ENCODE measurements around the gene TYW1B.
"Not testable (repeated sequence)": the region's sequence is repeated elsewhere in the genome, so short reads cannot be mapped to it uniquely, and the experiment has no call there.

Gene TYW1B

DNA sequence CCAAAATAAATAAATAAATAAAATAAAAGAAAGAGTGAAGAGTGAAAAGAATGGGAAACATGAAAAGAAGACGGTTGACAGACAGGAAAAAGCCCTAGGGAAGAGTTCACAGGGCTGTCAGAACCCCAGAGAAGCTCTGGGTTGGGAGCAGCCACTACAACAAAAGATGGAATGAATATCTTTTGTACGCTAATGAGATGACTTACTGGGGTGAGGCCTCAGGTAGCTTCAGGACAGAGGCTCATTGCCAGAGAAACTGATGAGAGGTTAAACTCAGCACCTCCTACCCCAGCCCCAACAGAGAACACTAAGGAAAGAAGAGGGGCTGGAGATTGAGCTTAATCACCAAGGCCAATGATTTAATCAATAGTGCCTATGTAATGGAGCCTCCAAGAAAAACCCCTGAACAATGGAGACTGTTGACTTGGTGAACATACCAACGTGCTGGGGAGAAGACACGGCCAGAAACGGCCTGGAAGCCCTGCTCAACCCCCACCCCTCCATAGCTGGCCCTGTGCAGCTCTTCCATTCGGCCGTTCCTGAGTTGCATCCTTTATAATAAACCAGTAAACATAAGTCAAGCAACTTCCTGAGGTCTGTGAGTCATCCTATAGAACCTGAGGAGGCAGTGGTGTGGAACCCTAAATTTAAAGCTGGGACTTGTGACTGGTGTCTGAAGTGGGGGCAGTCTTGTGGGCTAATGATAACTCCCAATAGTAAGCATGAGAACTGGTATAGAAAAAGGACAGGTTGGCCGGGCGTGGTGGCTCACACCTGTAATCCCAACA, 11.4 kb downstream of the TYW1B start:
- DNase-seq (ENCODE audit: low read depth in 2 of 3, low spot score in 2 of 3): not testable (repeated sequence)

DNA sequence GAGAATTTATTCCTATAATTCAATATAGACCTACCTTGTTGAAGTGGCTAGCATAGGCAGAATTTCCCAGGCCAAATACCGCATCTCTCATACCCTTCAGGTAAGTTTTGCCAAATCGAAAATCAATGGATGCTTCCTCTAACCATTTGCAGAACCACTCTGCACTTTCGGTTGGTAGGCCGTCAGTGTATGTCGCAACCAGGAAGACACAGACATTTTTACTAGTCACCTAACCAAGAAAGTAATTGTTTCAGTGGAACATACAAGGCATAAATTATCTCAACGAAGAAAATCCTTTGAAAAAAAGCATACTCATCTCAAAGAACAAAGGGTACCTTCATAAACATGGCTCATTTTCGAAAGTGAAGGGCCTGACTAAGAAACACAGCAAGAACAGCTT, 17.6 kb downstream of the TYW1B start:
- not testable (repeated sequence) for DNase-seq (ENCODE audit: low read depth in 2 of 3, low spot score in 2 of 3)

DNA sequence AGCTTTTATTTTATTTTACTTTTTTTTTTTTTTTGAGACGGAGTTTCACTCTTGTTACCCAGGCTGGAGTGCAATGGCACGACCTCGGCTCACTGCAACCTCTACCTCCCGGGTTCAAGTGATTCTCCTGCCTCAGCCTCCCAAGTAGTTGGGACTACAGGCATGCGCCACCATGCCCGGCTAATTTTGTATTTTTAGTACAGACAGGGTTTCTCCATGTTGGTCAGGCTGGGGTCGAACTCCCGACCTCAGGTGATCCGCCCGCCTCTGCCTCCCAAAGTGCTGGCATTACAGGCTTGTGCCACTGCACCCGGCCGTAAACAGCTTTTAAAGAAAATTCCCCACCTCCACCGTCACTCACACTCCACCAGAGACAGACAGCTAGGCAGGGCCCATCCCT, 19.5 kb downstream of the TYW1B start:
- not testable (repeated sequence) for DNase-seq (ENCODE audit: low read depth in 2 of 3, low spot score in 2 of 3)

GRCh38 chr7:72806851-72807250, 21.1 kb downstream of the TYW1B start:
- not testable (repeated sequence) for DNase-seq (ENCODE audit: low read depth in 2 of 3, low spot score in 2 of 3)

DNA sequence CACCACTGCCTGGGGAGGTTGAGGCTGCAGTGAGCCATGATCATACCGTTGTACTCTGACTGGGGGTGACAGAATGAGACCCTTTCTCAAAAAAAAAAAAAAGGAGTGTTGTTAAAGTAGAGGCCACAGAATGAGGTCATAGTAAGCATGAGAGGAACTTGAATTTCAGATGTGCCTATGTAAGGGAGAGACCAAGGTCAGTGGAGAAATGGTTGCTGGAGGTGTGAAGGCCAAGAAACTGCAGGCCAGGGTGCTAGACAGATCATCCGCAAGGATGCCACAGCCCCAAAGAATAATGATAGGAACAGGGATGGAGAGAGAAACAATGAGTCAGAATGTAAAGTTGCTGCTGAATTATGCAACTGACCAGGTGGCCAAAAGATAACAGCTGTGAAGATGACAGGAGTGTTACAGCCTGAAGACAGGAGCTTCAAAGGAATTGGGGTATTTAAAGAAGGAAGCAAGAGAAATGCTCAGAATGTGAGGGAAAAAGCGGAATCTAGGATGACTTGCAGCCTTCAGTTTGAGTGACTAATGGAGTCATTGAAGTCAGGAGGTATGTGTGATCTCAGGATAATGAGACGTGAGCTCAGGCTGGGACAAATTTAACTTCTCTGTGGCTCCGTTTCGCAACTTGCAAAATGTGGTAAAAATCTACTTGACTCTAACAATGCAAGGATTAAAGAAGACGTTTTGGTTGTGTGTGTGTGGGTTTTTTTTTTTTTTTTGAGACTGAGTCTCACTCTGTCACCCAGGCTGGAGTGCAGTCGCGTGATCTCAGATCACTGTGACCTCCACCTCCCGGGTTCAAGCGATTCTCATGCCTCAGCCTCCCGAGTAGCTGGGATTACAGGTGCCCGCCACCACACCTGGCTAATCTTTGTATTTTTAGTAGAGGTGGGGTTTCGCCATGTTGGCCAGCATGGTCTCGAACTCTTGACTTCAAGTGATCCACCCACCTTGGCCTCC, 22.2 kb downstream of the TYW1B start:
- DNase-seq (ENCODE audit: low read depth in 2 of 3, low spot score in 2 of 3): no peak

DNA sequence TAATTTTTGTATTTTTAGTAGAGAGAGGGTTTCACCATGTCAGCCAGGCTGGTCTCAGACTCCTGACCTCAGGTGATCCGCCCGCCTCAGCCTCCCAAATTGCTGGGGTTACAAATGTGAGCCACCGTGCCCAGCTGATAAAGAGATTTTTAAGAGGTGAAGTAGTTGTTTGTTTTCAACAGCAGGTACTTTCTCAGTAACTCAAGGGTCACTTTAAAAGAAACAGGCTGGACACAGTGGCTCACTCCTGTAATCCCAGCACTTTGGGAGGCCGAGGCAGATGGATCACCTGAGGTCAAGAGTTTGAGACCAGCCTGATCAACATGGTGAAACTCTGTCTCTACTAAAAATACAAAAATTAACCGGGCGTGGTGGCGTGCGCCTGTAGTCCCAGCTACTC, 24.2 kb downstream of the TYW1B start:
- DNase-seq (ENCODE audit: low read depth in 2 of 3, low spot score in 2 of 3): not testable (repeated sequence)

- DNase-seq (ENCODE audit: low read depth in 2 of 3, low spot score in 2 of 3): not testable (repeated sequence)
These were observed 26.4 kb downstream of the TYW1B start for GRCh38 chr7:72801564-72801963.

GRCh38 chr7:72795401-72795800, 32.6 kb downstream of the TYW1B start:
- not testable (repeated sequence) for DNase-seq (ENCODE audit: low read depth in 2 of 3, low spot score in 2 of 3)

DNA sequence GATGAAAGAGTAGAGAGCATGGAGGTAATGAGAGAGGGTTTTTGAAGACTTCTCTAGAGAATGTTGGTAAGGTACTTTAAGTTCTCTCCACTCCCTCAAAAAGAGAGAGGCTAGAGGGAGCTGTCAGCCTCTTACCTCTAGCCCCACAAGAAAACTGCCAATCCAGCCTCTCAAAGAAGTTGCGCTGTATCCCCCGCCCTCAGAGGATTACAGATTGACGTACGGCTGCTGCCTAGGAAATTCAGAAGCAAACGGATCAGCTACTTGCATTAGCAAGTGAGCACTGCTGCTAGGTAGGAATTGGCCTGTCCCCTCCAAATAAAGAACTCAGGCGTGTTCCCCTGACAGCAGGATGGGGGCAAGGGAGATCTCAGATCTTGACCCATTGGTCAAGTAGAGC, 34.2 kb downstream of the TYW1B start:
- no peak for DNase-seq (ENCODE audit: low read depth in 2 of 3, low spot score in 2 of 3)

GRCh38 chr7:72790698-72791060, 37.3 kb downstream of the TYW1B start:
- not testable (repeated sequence) for DNase-seq (ENCODE audit: low read depth in 2 of 3, low spot score in 2 of 3)

GRCh38 chr7:72790048-72790697, 37.8 kb downstream of the TYW1B start:
- DNase-seq (ENCODE audit: low read depth in 2 of 3, low spot score in 2 of 3): not testable (repeated sequence)

DNA sequence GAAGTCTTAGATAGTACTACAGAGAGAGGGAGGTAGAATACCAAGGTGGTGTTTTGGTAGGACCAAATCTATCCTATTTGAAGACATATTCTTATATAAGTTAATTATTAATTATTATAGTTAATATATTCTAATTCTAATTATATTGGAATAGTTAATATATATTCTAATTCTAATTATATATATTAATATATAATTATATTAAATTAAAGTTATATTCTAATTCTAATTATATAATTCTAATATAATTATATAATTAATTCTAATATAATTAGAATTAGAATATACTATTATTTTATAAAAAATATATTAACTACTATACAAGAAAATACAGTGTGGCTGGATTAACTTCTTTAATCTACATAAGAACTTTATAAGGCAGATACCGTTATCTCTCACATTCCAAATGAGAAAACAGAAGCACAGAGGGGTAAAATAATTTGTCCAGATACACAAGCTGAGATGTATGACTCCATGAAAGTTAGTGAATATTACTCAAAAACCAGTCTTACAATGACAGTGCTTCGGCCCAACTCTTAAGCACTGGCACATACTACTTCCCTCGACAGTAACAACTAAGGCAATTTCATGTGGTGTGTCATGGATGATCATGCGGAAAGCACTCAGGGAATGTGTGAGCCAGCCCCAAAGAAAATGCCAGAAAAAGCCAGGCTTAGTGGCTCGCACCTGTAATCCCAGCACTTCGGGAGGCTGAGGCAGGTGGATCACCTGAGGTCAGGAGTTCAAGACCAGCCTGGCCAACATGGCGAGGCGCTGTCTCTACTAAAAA, 42.6 kb downstream of the TYW1B start:
- DNase-seq (ENCODE audit: low read depth in 2 of 3, low spot score in 2 of 3): no peak

- DNase-seq (ENCODE audit: low read depth in 2 of 3, low spot score in 2 of 3): not testable (repeated sequence)
These were observed 44.2 kb downstream of the TYW1B start for GRCh38 chr7:72783601-72784370.

DNA sequence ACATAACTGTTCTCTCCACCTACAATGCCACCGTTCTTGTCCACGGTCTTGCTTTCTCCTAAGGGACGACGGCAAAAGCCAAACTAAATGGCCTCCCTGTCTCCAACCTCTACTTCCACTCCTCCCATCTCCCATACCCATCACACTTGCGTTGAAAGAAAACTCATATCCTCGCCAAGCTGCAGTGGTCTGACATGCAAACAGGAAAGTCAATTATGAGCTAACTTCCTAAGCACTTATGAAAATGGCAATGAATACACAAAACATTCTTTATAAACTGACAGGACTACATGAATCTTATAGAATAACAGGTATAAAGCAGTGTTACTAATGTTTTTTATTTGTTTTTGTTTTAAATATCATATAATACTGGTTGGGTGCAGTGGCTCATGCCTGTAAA, 46.4 kb downstream of the TYW1B start:
- DNase-seq (ENCODE audit: low read depth in 2 of 3, low spot score in 2 of 3): no peak

DNA sequence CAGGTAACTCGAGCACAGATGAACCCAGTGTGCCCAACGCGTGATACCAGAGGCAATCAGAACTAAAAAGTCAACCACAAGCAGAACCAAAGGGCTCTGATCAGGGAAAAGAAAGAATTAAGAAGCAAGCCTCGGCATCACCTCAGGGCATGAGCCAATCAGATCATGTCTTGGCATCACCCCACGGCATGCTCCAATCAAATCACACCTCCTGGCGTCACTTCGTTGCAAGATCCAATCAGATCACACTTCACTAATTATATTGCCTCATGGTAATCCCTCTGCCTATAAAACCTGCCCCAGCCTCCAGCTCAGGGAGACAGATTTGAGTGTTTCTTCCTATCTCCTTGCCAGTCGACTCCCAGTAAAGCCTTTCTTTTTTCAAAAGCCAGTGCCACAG, 46.8 kb downstream of the TYW1B start:
- DNase-seq (ENCODE audit: low read depth in 2 of 3, low spot score in 2 of 3): no peak

- DNase-seq (ENCODE audit: low read depth in 2 of 3, low spot score in 2 of 3): not testable (repeated sequence)
These were observed 47.6 kb downstream of the TYW1B start for GRCh38 chr7:72780289-72780894.

DNA sequence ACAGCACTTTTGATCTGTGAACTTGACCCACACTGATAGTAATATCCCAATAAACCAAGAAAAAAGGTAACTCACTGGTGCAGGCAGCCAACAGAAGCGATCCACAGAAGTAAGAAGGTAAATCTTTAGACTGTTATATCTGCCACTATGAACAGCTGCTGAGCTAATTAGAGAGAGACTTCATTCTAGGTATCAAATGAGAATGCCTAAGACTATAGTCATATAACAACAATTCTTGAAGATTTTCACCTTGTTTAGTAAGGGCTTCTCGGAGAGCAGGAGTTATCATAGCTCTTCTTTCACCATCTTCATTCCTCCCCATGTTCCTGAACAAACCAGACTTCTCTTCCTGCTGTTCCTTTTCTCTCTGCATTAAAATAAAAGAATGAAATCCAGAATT, 50.8 kb downstream of the TYW1B start:
- not testable (repeated sequence) for DNase-seq (ENCODE audit: low read depth in 2 of 3, low spot score in 2 of 3)

GRCh38 chr7:72772627-72773026, 55.4 kb downstream of the TYW1B start:
- DNase-seq (ENCODE audit: low read depth in 2 of 3, low spot score in 2 of 3): not testable (repeated sequence)

GRCh38 chr7:72766994-72767393, 61.0 kb downstream of the TYW1B start:
- not testable (repeated sequence) for DNase-seq (ENCODE audit: low read depth in 2 of 3, low spot score in 2 of 3)

All from activated CD8-positive, alpha-beta memory T cell treated with anti-CD3 and anti-CD28 coated beads for 48 hours (primary cell).